ENCODE measurements around the gene STMN1.

The STMN1 gene

DNA sequence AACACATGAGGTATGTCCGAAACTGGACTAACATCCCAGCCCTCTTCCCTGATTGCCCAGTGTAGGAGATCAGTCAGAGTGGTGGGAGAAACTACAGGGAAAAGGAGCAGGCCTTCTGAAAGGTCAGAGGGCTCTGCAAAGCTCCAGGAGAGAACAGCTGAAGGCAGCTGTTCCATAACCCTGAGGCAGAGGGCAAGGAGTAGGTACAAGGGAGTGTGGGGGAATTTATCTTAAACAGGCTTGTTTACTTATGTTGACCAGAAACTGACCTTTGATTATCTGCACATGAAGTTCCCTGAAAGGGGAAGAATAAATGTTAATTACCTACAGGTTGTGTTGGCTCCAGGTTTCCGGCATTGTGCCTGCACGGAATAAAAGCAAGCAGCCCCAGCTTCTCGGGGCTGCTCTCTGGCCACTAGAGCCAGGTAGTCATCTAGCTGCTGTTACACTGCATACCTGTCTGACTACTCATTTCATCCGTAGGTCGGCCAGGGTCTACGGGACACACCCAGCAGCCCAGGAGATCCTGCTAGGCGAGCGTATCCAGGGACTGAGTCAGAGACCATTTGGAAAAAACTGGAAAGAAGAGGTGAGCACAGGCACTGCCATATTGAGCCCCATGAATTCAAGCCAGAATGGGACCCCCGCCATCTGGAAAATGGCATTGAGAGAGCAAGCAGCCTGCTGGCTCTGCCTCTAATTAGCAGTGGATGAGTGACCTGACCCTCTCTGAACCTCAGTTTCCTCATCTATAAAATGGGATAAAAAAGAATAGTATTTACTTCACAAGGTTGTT lies 15.8 kb downstream of the STMN1 start:
- no peak for DNase-seq

DNA sequence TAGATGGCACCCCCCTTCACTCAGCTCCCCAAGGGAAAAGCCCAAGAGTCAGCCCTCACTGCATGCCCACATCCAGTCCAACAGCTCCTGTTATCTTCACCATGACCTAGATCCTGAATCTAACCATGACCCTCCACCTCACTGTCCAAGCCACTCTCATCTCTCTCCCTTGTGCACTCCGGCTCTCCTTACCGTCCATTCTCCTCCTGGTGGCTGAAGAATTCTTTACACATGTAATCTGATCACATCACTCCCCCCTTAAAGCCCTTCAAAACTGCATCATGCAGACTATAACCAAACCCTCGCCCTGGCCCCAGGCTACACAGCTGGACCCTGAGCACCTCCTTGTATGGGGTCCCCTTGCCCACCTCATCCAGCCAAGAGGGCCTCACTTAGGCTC lies 16.7 kb downstream of the STMN1 start:
- DNase-seq: no peak

DNA sequence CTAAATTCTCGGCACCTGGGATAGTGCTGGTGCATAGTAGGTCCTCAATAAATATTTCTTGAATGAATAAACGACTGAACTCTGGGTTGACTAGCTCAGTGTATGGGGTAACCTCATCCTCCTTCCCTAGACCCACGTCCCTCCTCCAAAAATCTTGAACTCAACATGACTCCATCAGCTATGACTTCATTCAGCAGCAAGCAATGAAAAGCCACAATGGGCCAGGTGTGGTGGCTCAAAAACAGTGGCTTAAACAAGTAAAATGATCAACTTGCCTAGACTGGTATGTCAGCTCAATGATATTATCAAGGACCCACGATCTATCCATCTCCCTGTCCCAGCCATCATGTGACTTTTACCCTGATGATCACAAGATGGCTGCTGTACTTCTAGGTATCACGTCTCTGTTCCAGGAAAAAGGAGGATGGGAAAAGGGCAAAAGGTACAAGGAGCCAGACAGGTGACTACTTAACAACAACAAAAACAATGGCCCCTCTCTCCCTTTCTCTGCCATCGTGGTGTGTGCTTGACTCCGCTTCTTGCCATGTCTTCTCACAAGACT lies 17.7 kb downstream of the STMN1 start:
- DNase-seq: no peak

DNA sequence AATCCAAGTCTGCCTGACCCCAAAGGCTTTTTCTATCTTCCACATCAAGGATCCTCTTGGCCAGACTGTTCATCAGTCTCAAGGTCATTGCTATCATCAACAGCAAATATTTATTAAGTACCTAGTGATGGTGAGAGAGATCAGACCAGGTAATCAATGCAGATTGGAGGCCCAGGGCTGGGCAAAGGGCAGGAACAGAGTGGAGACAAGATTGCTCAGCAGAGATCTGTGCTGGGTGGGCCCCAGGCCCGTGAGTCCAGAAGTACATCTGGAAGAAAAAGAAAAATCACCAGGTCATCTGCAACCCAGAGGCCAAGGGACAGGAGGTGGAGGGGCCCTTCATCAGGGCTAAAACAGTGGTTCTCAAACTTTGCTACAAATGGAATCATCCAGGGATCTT lies 20.6 kb downstream of the STMN1 start:
- no peak for DNase-seq

DNA sequence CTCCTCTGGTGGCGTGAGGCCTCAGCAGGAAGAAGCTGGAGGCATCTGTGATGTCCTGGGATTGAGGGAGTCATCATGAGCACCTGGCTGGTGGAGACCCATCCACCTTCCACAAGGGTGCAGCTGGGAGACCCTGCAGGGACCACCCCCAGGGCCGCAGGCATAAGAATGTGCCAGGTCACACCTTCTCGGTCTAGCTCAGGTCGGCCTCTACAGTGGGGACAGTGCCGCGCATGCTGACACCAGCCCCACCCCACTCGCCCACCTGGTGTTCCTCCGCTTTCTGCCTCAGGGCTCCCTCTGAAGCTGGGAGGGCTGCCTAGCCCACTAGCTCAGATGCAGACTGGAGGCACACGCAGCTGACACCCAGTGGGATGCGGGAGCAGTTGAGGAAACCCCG lies 25.0 kb downstream of the STMN1 start:
- no peak for DNase-seq

DNA sequence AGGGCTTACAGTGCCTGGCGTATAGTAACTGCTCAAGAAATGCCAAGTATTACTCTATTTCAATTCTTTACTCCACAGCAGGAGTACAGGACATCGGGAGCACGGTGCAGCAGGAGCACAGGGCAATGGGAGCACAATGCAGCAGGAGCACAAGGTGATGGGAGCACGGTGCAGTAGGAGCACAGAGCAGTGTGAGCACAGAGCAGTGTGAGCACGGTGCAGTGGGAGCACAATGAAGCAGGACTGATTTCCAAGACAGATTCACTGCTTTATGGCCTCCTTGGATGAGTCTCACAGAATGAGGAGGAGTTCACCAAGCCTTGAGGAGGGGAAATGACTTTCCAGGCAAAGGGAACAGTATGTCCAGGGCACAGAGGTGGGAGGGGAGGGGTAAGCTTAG lies 25.7 kb downstream of the STMN1 start:
- no peak for DNase-seq

DNA sequence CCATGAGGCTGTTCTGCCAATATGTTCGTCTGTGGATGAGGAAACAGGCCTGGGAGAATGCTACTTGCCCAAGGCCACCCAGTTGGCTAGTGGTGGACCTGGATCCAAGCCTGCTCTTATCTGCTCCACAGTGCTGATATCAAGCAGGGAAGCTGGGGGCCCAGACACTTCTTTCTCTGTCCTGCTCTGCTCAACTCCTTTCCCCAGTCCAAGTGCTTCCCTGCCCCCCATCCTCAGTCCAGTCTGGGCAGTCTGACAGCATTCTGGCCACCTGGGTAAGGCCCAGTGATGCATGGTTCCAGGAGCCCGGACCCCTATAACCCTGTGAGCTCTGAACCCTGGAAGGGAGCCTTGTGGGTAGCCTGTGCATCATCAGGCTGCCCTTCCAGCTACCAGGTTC lies 26.5 kb downstream of the STMN1 start:
- no peak for DNase-seq

DNA sequence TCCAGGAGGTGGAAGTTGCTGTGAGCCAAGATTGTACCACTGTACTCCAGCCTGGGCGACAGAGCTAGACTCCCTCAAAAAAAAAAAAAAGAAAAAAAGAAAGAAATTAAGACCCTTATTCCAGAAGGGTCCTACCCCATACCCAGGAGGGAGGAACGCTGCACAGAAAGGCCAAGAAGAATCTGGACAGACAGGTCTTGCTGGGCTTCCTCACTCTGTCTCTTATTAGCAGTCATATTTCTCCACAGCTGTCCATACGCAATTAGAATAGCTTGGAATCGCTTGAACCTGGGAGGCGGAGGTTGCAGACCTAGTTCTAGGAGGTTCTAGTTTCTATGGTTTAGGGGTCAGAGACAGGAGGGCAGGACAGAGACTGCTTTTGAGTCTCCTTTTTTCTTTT lies 27.5 kb downstream of the STMN1 start:
- DNase-seq: no peak

DNA sequence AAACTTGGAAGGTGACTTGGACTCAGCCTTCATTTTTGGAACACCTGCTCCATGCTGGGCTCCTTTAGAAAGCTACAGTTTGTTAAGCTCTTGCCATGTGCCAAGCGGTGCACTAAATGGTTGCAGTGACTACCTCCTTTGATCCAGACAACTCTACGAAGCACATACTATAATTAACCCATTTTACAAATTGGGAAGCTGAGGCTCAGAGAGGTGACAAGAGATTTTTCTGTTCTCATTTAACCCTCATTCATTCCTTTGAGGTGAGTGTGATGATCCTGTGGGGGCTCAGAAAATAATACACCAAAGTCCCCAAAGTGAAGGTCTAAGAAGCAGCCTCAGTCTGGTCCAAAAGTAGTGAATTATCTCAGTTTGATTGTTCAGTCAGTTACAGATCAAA lies 29.1 kb downstream of the STMN1 start:
- DNase-seq: no peak

DNA sequence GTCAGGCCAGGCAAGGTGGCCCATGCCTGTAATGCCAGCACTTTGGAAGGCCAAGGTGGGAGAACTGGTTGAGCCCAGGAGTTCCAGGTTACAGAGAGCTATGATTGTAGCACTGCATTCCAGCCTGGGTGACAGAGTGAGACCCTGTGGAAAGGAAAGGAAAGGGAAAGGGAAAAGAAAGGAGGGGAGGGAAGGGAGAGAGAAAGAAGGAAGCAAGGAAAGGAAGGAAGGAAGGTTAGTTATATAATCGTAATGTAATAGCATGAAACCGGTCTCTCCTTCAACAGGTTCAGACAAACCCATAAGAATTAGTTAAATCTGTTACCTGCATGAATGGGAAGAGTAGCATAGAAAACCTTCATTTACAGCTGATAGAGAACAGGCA lies 29.5 kb downstream of the STMN1 start:
- DNase-seq: no peak

DNA sequence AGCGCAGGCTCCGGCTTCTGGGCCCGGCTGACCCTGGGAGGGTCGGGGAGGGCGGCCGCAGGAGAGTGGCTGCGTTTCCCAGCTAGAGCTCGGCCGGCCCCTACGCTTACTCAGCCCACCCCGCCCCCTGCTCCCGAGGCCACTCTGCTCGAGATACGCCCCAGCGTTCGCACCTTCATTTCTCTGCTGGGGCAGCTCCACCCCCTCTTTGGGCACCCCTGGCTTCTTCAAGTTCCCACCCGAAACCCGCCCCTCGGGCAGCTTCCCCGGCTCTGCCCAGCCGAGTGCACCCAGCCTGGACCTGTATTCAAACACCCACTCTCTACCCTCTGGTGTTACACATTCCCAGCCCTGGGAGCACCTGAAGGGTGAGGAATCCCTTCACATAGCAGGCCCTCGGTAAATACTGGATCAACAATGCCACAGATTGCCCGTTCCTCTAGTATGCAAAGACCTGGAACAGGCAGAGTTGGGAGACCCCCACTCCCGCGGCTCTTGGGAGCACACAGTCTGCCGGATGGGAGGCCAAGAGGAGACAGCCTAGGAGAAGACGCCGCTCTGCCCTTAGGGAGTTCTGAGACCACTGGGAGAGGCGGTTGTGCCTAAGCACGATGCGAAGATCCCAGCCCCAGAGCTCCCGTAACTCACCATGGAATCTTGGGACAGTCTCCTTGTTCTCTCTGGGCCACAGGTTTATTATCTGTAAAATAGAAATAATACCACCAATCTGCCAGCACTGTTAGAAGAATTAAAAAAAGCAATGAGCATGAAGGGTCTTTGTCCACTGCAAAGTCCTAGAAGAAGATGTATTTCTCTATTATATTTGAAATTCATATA lies 30.1 kb downstream of the STMN1 start:
- peak in 2 of 6 experiments; percentile 31 to 48 for DNase-seq

DNA sequence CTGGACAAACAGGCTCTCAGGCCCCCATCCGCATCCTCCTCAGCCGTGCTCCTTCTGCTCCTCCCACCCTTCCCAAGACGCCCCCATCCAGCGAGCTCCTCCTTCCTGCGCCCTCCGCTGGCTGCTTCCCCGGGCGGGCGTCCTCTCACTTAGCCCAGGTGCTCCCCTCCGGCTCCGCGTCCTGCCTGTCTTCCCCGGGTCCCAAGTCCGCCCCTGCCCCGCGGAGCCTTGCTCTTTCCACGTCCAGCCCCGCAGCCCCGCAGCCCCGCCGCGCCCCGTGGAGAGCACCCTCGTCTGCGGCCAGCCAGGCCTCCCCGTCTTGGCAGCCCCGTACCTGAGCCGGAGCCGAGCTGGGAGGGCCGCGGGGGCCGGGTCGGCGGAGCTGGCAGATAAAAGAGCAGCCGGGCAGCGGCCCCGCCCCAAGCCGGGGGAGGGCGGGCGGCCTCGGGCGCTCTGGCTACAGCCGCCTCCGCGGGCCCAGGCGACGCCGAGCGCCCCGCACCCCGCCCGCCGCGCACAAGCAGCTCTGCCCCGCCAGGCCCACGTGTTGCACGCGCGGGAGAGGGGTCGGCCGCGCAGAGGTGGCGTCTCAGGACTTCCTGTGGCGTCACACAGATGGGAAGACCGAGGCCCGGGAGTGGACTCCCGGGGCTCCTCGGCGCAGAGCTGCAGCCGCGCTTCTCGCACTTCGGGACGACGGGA lies 30.9 kb downstream of the STMN1 start, which contains the start of gene PAQR7:
TSS of gene PAQR7 (minus strand) at position 555 of the 702 bp plus-strand sequence. CDS start 11,869 bp downstream, outside the sequence.
- peak; percentile 38 to 65 (median 54) for DNase-seq

DNA sequence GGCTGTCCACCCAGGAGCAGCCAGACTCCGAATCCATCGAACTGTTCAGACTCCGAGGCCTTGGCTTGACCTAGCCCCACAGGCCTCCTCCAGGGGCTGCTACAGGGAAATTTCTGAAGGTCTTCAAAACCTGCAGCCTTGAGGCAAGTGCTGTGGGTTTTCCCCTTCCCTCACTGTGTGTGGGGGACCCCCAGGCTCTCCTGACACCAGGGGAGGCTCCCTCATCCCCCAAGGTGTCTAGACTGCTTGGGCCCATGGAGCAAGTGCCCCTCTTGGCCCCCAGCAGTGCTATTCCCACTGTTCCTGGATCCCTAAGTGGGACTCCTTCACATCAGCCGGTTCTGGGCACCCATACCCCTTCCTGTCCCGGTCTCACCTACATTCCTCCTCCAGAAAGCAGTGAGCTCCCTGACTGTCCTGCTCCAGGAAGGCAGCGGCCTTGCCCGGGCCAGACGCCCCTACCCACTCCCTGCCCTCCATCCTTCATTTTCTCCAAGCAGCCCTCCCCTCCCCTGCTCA lies 31.5 kb downstream of the STMN1 start:
- DNase-seq: peak in 2 of 6 experiments; percentile 2 to 14

DNA sequence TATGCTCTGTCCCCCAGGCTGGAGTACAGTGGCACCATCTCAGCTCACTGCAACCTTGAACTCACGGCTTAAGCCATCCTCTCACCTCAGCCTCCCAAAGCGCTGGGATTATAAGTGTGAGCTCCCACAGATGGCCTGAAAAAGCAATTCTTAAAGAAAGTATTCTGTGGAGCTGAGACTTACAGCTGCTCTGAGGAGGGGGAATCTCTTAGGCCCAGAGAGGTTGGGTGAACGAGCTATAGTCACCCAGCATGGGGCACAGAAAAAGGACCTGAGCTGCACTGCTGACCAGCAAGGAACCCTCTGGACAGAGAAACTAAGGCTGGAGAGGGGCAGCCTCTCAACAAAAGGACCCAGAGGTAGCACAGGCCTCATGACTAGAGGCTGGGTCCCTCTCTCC lies 32.0 kb downstream of the STMN1 start:
- no peak for DNase-seq

DNA sequence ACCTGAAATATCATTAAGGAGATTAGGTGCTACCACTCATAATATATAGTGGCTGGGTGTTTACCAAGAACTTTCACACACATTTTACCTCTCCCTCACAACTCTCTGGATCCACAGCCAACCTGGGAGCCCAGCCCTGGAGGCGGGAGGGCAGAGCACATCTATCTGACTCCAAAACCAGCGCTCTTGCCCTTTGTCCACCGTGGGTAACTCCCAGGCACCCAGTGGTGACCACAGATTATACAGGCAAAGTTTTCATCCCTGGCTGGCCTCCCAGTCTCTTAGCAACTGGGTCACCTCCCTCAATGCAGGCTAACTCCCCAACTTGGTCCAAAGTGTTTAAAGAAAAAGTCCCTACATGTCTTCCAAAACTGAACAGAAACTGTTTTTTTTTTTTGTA lies 33.1 kb downstream of the STMN1 start:
- no peak for DNase-seq

DNA sequence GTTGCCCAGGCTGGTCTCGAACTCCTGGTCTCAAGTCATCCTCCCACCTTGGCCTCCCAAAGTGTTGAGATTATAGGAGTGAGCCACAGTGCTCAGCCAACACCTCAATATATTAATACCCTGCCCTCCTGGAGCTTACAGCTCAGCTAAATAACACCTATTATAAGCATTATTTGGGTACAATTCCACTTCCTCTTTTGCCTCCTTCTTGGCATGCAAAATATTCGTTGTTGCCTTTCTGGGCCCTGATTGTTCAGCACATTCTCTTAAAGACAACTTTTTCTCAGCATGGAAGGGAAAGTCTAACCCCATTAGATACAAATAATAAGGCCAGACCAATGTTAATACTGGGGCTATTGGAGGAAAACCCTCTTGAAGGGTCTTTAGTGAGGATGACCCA lies 33.5 kb downstream of the STMN1 start:
- no peak for DNase-seq

DNA sequence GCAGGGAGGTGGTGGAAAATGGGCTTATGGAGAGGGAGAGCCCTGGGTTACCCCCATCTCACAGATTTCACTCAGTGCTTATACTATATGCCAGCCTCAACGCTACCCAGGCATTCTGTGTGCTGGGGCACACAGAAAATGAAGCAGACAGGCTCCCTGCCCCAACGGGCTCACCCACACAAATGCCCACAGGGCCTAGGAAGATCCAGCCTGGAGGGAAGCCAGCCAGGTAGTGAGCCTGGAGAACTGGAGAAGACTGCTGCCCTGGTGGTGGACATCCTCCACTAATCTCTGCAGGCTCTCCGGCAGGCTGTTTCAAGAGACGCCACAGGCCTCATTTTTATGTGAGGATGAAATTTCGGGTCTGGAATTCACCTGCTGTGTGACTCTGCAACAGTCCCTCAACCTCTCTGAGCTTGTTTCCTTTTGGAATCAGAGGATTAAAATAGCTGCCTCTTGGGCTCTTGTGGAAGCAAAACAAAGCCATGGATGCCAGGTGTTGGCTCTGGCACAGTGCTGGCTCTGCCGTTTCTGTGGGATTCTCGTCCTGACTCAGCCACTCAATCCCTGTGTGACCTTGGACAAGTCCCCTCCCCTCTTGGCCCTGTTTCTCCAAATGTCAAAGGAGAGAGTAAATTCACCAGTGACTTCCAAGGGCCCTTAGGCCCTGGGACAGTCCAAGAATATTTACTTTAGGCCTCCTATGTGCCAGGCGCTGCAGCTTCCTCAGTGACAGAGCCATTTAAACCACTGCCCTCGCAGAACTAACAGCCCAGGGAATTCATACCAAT lies 34.3 kb downstream of the STMN1 start:
- no peak for DNase-seq

DNA sequence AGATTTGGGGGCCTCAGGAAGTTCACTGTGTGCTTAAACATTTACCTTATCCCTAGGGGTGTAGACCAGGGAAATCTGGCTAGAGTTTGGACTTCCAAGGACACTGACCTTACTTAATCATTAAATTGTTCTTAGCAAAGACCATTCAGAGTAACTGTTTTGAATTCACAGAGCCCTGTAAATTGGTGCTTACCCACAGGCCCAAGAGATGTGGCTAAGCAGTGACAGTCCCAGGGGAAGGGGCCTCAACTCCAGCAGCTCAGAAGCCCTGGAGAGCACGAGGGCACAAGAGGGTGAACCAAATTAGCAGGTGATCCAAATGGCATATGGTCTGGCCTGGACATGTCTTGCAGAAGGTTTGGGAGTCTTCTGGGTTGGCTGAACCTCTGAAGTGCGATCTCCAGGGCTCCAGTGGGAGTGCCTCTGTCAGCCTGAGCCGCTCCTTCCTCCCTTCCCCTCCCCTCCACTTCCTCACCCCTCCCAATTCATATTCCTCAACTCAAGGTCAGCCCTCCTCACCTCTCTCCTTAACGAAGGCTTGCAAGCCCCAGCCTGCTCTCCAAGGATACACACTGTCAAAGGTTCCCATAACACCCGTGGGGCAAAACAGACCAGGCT lies 35.0 kb downstream of the STMN1 start:
- DNase-seq: no peak

DNA sequence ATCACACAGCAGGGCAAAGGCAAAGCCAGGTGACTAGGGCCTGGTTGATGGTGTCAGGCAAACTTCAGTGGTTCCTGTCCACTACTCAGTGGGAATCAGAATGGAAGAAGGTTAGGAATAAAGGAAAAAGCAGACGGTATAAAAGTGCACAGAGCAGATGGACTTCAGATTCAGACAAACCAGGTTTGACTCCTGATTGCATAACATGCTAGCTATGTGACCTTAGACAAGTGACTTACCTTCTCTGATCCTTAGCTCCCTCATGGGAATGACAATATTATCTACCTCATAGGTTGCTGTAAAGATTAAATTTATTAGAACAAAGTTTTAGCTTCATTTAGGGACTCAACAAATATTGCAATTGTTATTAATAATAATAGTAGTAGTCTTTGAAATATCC lies 35.6 kb downstream of the STMN1 start:
- DNase-seq: no peak

DNA sequence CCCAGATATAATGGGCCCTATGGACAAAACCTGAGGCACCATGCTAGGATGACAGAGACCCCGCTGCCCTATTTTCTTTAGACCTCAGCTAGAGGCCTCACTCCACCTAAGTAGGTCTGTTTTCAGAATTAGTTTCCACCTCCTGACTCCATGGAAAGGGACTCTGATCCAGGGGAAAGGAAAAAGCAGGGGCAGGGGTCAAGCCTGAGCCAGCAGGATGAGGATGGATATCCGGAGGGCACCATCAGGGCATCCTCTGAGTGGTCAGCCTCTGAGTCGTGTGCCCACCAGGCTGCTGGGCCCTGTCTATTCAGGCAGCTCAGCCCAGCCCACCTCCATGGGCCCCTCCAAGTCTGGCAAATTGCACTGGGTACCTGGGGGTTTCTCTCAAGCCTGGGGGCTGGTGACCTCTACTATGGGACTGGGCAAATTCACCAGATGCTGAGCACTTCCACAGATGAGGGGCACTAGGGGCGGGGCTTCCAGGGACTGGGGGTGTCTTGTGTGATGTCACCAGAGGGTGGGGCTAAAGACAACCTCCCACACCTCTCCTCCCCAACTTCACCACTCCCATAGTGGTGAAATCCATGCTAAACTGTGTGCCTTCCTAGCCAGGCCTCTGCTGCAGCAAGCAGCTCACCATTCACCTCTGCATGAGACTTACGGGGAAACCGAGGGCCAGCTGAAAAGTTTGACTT lies 36.2 kb downstream of the STMN1 start:
- no peak for DNase-seq
